ENCODE measurements around the gene GPR34.

The GPR34 gene

DNA sequence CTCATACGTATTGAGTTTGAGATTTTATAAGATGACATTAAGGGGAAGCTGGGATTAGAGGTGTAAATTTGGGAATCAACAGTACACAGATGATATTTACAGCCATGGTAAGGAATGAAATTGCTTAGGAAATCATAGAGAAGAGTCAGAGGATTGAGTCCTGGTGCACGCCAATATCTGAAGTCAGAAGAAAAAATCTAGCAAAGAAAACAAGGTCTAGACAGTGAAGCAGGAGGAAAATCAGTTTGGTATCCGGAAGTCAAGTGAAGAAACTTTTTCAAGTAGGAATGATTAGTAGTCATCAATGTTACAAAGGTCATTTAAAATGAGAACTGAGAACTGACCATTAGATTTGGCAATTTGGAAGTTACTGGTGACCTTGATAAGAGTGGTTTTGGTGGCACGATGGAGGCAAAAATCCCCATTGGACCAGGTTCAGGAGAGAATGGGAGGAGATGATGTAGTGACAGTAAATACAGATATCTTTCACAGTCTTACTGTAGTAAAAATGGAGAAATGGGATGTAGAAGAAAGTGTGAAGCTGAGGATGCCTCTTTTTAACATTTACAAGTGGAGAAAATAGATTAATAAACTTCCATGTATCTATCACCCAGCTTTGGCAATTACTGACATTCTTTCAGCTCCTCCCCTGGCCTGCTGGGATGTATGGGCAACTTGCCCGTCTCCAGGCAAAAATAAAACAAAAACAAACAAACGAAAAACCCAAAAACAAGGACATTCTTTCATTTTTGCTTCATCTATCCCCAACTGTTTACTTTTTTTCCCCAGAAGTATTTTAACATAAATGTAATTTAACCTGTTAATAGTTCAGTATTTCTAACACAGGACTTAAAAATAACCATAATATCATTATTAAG, 11.4 kb upstream of the GPR34 start:
- Histone ChIP-seq H3K36me3 (ENCODE audit: insufficient read depth, low read length) (no peaks in the 10 kb centered on the region), H3K27me3 (ENCODE audit: insufficient read depth, low read length) (no peaks in the 10 kb centered on the region), H4K20me1 (ENCODE audit: insufficient read depth, low read length) (no peaks in the 10 kb centered on the region), H3K9me3 (ENCODE audit: low read length) (no peaks in the 10 kb centered on the region), H3K4me2 (ENCODE audit: low read length) (no peak overlapping the region), H2AFZ (ENCODE audit: low read length) (no peak overlapping the region), H3K27ac (ENCODE audit: low read depth, low read length, poor library complexity, severe bottlenecking) (no peak overlapping the region), H3K4me3 (ENCODE audit: low read depth, low read length, poor library complexity, severe bottlenecking) (no peak overlapping the region), H3F3A (ENCODE audit: insufficient read depth, low read length) (no peaks in the 10 kb centered on the region), H3K9me2 (ENCODE audit: low read depth, low read length) (no peaks in the 10 kb centered on the region), H3K9ac (ENCODE audit: low read length) (no peak overlapping the region), H3K4me1 (ENCODE audit: insufficient read depth, low read length, severe bottlenecking) (no peaks in the 10 kb centered on the region), H3K79me2 (ENCODE audit: insufficient read depth, low read length) (no peaks in the 10 kb centered on the region)
- no peak for TF ChIP-seq EZH2 (IDR thresholded peaks at IDR 0.05; ENCODE audit: borderline replicate concordance, low read length)
- TF ChIP-seq, protein P1, sequence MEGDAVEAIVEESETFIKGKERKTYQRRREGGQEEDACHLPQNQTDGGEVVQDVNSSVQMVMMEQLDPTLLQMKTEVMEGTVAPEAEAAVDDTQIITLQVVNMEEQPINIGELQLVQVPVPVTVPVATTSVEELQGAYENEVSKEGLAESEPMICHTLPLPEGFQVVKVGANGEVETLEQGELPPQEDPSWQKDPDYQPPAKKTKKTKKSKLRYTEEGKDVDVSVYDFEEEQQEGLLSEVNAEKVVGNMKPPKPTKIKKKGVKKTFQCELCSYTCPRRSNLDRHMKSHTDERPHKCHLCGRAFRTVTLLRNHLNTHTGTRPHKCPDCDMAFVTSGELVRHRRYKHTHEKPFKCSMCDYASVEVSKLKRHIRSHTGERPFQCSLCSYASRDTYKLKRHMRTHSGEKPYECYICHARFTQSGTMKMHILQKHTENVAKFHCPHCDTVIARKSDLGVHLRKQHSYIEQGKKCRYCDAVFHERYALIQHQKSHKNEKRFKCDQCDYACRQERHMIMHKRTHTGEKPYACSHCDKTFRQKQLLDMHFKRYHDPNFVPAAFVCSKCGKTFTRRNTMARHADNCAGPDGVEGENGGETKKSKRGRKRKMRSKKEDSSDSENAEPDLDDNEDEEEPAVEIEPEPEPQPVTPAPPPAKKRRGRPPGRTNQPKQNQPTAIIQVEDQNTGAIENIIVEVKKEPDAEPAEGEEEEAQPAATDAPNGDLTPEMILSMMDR (IDR thresholded peaks at IDR 0.05; ENCODE audit: low read length): no peak

- Histone ChIP-seq H3K4me3 (ENCODE audit: low read depth, low read length, poor library complexity, severe bottlenecking) (no peak overlapping the region), H3F3A (ENCODE audit: insufficient read depth, low read length) (no peaks in the 10 kb centered on the region), H2AFZ (ENCODE audit: low read length) (no peak overlapping the region), H3K27ac (ENCODE audit: low read depth, low read length, poor library complexity, severe bottlenecking) (no peak overlapping the region), H3K79me2 (ENCODE audit: insufficient read depth, low read length) (no peaks in the 10 kb centered on the region), H3K4me1 (ENCODE audit: insufficient read depth, low read length, severe bottlenecking) (peaks cover 33% of the 10 kb centered on the region), H3K9ac (ENCODE audit: low read length) (no peak overlapping the region), H3K27me3 (ENCODE audit: insufficient read depth, low read length) (no peaks in the 10 kb centered on the region), H3K9me2 (ENCODE audit: low read depth, low read length) (no peaks in the 10 kb centered on the region), H4K20me1 (ENCODE audit: insufficient read depth, low read length) (no peaks in the 10 kb centered on the region), H3K9me3 (ENCODE audit: low read length) (no peaks in the 10 kb centered on the region), H3K4me2 (ENCODE audit: low read length) (no peak overlapping the region), H3K36me3 (ENCODE audit: insufficient read depth, low read length) (peaks cover 4% of the 10 kb centered on the region; the same call in 1 of the 2 replicates)
- TF ChIP-seq, protein P1 (IDR thresholded peaks at IDR 0.05; ENCODE audit: low read length): no peak
- no peak for TF ChIP-seq EZH2 (IDR thresholded peaks at IDR 0.05; ENCODE audit: borderline replicate concordance, low read length)
These were observed 4.6 kb upstream of the GPR34 start for GRCh38 chrX:41684138-41684537.

- TF ChIP-seq, protein P1 (IDR thresholded peaks at IDR 0.05; ENCODE audit: low read length): no peak
- TF ChIP-seq EZH2 (IDR thresholded peaks at IDR 0.05; ENCODE audit: borderline replicate concordance, low read length): no peak
- Histone ChIP-seq H3K4me3 (ENCODE audit: low read depth, low read length, poor library complexity, severe bottlenecking) (no peak overlapping the region), H2AFZ (ENCODE audit: low read length) (no peak overlapping the region), H3K9ac (ENCODE audit: low read length) (no peak overlapping the region), H3K9me2 (ENCODE audit: low read depth, low read length) (no peaks in the 10 kb centered on the region), H4K20me1 (ENCODE audit: insufficient read depth, low read length) (no peaks in the 10 kb centered on the region), H3K36me3 (ENCODE audit: insufficient read depth, low read length) (peaks cover 4% of the 10 kb centered on the region; the same call in 1 of the 2 replicates), H3K4me1 (ENCODE audit: insufficient read depth, low read length, severe bottlenecking) (peaks cover 40% of the 10 kb centered on the region), H3K79me2 (ENCODE audit: insufficient read depth, low read length) (no peaks in the 10 kb centered on the region), H3K27me3 (ENCODE audit: insufficient read depth, low read length) (no peaks in the 10 kb centered on the region), H3F3A (ENCODE audit: insufficient read depth, low read length) (no peaks in the 10 kb centered on the region), H3K4me2 (ENCODE audit: low read length) (no peak overlapping the region), H3K9me3 (ENCODE audit: low read length) (no peaks in the 10 kb centered on the region), H3K27ac (ENCODE audit: low read depth, low read length, poor library complexity, severe bottlenecking) (no peak overlapping the region)
These were observed 3.8 kb upstream of the GPR34 start for GRCh38 chrX:41684940-41685339.
